Gastroesophageal sphincter (tissue), 3 donors: ENCODE data around the gene ZSCAN21.

ENCODE experiments used
- CTCF ChIP-seq, 4 experiments: fragments of 200-600 bp in 2 of 4; fragments of 450-650 bp in 2 of 4; sonication (generic) in 1 of 4; IDR thresholded peaks; one replicate each; pipeline ENCODE4 v1.5.1; 2017 to 2019; ENCODE audit warnings: antibody characterized with exemption in 4 of 4, mild to moderate bottlenecking in 2 of 4, moderate library complexity in 2 of 4
- EP300 ChIP-seq: sonication (generic); formaldehyde crosslinking; IDR thresholded peaks from one replicate; pipeline ENCODE4 v1.6.1; 2017; ENCODE audit warnings: antibody characterized with exemption, mild to moderate bottlenecking
- POLR2A ChIP-seq, 2 donors: fragments of 450-650 bp; IDR thresholded peaks; one replicate each; pipeline ENCODE4 v1.6.1; 2017; ENCODE audit warnings: antibody characterized with exemption in 2 of 2, mild to moderate bottlenecking in 2 of 2, moderate library complexity in 1 of 2
- POLR2AphosphoS5 ChIP-seq: sonication (generic); formaldehyde crosslinking; IDR thresholded peaks from one replicate; pipeline ENCODE4 v1.6.1; 2017; ENCODE audit warnings: antibody characterized with exemption

- TF ChIP-seq CTCF (IDR thresholded peaks at IDR 0.05) (no peak), POLR2A (IDR thresholded peaks at IDR 0.05) (no peak), POLR2AphosphoS5 (no peak), EP300 (no peak)
These were observed 4.9 kb upstream of the ZSCAN21 start for GRCh38 chr7:100044718-100045117.
